ENCODE data around the gene GPR183.
A peak's percentile ranks its signal among the peaks of the same experiment; 100 is the strongest.

GPR183 gene

DNA sequence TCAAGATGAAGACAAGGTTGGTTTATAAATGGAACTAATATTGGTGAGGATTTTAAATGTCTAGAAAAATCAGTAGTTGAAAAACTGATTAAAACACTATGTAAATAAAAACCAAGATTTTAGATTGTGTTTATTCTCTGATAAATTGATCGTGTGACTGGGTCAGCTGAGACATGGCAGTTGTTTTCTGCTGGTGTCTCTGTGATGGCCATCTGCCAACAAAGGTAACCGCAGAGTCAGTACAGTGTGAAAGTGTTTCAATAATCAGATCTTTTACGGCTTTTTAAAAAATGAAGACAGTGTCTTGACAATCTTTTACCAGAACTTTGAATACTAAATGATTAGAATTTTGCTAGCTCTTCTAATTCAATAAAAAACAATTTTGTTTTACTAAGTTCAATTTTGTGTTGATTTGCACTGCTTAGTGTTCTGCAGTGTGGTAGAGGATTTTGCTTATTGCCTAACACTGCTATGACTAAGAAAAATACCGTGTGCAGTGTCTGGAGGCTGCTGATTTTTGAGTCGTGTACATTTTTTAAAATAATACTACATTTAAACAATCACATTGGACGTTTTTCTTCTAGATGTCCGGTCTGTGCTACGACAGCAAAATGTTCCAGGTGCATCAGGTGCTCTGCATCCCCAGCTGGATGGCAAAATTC lies 32.7 kb upstream of the GPR183 start:
- DNase-seq = peak in 3 of 5 experiments; percentile 52 to 86 (median 58)

DNA sequence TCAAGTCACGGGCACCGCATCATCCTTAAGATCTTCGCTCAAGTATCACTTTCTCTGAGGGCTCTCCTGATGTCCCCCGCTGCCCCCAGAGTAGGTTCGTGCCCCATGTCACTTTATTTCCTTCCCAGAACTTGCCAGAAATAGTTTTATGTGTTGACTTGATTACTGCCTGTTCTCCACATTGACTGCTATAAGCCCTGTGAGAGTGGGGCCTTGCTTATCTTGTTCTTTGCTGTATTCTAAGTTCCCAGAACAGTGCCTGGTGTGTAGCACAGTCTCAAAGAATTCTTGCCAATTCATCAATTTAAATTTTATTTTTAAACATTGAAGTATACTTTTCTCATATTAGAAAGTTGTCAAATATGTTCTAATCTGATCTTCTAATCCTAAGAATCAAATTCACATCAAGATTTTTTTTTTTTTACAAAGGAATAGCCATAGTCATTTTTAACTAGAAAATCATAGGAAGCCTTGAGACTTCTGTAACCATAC lies 32.1 kb upstream of the GPR183 start:
- DNase-seq = no peak

GRCh38 chr13:99335603-99336002 lies 28.4 kb upstream of the GPR183 start:
- no peak for DNase-seq

DNA sequence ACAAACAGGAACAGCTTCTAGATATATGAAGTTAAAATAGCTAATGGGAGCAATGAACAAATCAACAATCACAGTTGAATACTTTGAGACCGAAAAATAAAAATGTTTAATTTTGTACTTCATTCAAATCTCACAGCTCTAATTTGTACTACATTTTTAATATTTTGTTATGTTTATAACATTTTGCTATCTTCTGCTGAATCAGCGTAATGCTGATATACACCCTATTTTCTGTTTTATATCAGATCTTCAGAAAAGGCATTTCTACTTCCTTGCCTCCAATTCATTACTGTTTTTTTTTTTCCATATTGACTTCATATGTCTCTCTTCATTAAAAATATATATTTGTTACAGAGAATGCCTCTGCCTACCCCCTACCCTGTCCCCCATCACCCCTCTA lies 27.9 kb upstream of the GPR183 start:
- no peak for DNase-seq

- DNase-seq = no peak
Observed at GRCh38 chr13:99334221-99334620, 27.0 kb upstream of the GPR183 start.

- DNase-seq = no peak
Observed at GRCh38 chr13:99332456-99332855, 25.3 kb upstream of the GPR183 start.

DNA sequence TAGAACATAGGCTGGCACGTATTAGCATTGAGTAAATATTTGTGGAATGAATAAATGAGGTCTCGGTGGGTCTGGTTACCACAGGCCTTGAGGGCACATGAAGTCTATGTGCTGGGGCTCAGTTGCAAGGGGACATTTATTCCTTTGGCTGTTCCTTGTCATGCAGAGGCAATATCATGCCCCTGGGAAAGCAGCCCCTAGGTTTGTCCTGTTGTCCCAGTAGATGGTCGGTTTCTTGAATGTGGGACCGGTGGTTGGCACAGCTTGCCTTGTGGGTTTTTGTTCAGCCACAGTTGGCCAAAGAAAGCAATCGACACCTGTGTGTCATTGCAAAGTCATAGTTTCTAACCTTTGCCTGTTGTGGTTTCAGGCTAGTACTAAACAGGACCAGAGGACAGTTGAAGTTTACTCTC lies 24.7 kb upstream of the GPR183 start:
- DNase-seq = peak in 1 of 5 experiments; percentile 50

DNA sequence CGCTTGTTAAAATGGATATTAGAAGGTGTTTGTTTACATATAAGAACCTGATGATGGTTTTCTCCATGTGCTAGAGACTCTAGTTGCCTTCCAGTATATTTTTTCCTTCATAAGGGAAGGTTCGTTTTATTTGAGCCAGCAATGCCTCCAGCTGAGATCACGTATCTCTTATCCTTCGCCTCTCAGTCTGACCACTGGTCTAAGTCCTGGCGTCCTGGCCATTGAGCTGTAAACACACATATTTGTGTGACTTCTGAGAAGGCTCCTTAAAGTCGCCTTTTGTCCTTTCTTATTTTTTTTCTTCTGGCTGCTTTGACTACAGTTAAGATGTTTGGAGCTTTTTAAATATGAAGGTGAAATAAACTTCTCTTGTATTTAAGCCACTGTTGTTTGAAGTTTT lies 23.7 kb upstream of the GPR183 start:
- DNase-seq = no peak

DNA sequence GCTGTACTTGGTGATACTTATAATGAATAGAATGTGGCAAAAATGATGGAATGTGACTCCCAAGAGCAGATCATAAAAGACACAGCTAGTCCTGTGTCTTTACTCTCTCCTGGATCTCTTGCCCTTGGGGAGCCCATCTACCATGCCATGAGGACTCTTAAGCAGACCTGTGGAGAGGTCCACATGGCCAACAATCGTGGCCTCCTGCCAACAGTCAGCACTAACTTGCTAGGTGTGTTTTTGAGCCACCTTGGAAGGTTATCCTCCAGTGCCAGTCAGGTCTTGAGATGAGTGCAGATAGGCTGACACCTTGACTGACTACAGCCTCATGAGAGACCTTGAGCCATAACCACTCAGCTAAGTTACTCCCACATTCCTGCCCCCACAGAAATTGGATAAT lies 22.3 kb upstream of the GPR183 start:
- DNase-seq = no peak

DNA sequence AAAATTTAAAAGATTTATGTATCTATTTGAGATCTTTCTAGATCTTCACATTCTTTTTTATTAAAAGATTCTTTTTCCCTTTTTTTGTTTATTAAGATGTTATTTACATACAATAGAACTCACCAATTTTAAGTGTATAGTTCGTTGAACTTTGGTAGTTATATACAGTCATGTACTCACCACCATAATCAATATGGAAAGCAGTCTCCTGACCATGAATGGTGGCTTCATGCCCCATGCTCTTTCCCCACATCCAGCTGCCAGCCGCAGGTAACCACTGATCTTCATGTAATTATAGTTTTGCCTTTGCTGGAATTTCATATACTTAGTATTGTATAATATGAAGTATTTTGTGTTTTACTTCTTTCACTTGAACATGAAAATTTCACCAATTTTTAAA lies 20.6 kb upstream of the GPR183 start:
- no peak for DNase-seq

DNA sequence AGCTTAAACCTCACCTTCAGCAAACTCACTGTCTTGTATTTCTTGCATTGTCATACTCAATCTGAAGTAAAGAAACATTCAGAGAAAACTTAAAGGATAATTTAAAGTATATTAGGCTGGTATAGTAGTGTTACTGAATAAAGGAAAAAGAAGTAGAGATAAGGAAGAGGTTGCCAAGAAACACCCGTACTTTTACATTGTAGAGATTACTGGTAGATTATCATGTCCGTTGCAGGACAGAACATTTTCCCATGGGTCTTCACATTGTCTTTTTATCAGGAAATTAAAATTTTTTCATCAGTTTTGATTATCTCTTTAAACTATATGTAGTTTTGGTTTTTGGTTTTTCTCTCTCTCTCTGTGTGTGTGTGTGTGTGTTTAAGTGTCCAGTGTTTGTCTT lies 19.9 kb upstream of the GPR183 start:
- no peak for DNase-seq

DNA sequence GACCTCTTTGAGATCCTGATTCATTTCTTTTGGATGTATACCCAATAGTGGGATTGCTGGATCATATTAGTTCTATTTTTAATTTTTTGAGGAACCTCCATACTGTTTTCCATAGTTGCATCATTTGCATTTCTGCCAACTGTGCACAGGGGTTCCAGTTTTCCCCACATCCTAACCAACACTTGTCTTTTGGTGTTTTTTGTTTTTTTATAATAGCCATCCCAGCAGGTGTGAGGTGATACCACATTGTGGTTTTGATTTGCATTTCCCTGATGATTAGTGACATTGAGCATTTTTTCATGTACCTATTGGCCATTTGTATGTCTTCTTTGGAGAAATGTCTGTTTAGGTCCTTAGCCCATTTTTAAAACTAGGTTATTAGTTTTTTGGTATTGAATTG lies 18.8 kb upstream of the GPR183 start:
- no peak for DNase-seq

DNA sequence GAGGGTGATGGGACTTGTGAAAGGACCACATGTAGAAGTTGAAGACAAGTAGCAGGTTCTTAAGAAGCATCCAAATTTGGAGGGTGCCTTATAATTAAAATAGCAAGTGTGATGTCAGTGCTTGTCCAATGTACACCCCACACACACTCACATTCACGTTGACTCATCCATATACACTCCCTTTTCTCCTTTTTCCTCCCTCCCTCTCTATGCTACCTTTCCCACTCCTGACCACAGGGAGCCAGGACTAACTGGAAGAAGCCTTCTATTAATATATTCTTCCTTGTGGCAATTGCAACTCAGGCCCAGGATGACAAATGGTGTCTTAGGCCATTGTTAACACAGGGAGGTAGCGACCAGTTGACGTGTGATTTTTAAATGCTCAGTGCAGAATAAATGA lies 16.3 kb upstream of the GPR183 start:
- no peak for DNase-seq

DNA sequence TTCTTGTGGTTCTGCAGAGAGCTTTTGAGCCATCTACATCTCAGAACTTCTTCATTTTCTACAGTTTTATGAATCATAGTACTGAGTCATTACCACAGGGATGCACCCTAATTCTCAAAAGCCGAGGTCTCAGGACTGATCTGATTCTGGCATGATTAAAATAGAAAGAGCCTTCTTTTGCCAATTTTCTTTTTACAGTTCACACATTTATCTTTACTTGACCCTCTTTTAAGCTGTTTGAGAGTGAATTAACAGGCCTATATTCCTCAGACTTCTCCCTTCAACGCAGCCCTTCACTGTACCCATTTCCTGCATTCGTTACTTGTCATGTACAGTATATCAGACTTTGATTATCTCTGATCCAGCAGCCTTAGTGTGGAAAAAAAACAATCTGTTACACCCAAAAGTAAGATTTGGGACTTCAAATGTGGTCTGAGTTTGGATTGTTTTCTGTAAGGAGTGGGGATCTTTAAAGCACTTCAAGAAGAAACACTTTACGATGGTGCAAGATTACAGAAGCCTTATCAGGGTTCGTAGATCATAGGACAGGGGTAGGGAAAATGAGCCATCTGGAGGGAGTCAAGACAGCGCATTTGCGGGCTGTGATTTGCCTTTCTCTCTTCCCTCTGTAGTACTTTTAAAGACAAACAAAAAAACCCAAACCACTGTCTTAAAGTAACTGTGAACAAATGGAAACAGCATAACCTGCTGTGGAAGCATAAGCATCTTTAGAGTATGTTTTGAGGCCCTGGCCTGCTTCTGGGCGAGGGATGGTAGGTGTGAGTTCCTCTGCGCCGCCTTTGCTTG lies 15.3 kb upstream of the GPR183 start:
- peak in 4 of 5 experiments; percentile 19 to 92 (median 40) for DNase-seq

GRCh38 chr13:99321709-99322108 lies 14.5 kb upstream of the GPR183 start:
- DNase-seq = no peak

- DNase-seq = peak in 1 of 5 experiments; percentile 69
Observed at GRCh38 chr13:99320693-99321481, 13.7 kb upstream of the GPR183 start.

- no peak for DNase-seq
Observed at GRCh38 chr13:99316657-99317256, 9.6 kb upstream of the GPR183 start.

DNA sequence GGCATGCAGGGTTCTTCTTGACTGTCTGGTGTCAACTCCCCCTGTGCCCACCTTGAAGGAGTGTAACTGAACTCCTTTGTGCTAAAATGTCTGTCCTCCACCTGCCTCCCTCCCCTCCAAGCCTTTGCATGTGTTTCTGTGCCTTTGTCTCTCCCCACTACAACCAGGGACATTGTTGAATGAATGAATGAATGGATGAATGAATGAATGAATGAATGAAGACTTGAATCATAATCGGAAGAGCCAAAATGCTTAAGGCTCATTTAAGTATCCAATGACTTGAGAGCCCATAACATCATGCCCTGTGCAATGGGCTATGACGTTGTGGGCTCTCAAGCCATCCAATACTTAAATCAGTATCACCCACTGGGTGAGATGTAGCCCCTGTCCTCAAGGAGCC lies 9.0 kb upstream of the GPR183 start:
- no peak for DNase-seq

- no peak for DNase-seq
Observed at GRCh38 chr13:99315186-99315585, 8.0 kb upstream of the GPR183 start.

DNA sequence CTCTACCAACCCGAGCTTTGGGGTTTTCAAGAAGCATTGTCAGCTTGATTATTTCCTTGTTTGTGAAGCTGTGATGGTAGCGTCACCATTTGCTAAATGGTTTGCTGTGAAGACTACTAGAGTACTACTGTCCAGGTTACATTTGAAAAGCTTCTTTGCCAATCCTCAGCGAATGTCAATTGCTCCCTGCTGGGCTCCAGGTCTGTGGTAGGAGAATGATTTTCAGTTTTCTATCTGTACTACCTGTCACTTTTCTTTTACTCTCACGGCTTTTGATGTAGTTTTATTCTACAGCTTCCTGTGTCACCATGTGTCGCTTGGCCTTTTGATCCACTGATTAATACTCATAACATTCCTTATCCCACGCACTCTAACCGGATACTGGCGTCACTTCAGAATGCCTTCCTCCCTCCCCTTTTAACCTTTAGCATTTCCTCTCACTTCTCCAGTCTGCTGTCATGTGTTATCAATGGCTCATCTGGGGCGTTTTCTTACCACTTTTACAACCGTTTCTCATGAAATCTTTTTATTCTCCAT lies 7.5 kb upstream of the GPR183 start:
- peak in 4 of 5 experiments; percentile 49 to 94 (median 60) for DNase-seq

DNA sequence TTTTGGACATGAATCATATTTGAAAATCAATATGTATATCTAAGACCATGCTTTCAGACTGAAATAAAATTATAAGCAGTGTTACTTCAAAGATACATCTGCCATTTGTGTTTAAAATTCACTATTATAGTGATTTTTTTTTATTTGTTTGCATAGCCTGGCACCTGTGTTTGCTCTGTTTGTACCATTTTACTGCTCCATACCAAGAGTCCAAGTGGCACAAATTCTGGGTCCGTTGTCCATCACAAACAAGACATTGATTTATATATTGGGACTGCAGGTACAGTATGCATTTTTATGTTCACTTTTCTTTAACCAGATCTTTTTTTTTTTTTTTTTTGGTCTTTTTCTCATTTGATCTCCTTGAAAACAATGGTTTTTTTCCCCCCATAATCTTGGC lies 6.7 kb upstream of the GPR183 start:
- no peak for DNase-seq

DNA sequence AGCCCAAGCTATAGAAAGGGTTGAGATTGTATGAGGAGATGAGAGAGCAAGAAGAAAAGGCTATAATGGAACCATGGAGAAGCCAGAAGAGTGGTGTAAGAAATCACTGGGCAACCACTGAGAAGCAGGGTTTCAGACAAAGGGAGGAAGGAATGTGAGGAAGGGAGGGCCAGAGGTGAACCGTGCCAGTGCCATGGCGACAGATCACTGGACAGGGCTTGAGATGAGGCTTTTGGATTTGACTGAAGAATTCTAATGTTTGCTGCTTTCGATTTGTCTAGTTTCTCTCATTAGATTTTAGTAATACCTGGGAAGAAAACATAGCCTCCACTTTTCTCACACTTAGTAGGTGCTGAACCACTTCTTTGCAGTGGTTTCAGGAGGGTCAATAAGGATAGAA lies 6.3 kb upstream of the GPR183 start:
- no peak for DNase-seq

DNA sequence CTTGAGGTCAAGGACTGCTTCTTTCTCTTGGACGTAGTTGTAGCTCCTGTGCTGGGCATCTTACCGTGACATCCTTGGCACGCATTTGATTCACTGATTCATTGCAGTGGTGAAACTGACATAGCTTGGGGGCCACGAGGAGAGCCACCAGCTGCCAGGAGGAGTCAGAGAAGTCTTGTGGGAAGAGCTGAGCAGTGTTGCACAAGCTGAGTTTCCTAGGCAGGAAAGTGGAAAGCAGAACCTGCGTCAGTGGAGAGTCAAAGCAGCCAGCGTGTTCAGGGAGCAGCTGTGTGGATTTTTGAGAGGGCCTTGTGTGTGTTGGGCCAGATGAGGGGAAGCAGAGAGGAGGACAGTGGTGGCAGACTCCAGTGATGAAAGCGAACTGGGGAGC lies 5.3 kb upstream of the GPR183 start:
- DNase-seq = peak in 1 of 5 experiments; percentile 70
